Stimulated activated CD8-positive, alpha-beta memory T cell treated with anti-CD3 and anti-CD28 coated beads, Interleukin-15, amount 100 ng/mL, for 24 hours (primary cell): Measurements from ENCODE around the gene HLA-C.
"Not testable (repeated sequence)": the region's sequence is repeated elsewhere in the genome, so short reads cannot be mapped to it uniquely, and the experiment has no call there.

Source experiments
- DNase-seq: peaks from one replicate; pipeline ENCODE4 v3.0.0-alpha.2; 2020; ENCODE audit warnings: low read depth

The HLA-C gene

DNA sequence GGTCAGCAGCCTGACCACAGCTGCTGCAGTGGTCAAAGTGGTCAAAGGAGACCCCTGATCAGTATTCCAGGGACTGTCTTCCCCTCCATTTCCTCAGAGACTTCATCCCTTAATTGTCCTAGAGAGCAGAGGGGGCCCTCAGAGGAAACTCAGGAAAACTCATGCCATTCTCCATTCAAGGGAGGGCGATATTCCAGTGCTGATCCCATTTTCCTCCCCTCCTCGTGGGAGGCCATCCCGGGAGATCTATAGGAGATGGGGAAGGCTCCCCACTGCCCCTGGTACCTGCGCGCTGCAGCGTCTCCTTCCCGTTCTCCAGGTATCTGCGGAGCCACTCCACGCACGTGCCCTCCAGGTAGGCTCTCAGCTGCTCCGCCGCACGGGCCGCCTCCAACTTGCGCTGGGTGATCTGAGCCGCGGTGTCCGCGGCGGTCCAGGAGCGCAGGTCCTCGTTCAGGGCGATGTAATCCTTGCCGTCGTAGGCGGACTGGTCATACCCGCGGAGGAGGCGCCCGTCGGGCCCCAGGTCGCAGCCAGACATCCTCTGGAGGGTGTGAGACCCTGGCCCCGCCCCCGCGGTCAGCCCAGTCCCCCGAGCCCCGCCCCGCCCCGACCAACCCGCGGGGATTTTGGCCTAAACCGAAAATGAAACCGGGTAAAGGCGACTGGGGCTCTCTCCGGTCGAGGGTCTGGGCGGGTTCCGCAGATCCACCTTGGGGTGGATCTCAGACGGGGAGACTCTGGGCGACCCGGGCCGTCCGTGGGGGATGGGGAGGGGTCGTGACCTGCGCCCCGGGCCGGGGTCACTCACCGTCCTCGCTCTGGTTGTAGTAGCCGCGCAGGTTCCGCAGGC lies 878 bp downstream of the HLA-C start:
- DNase-seq = peak; percentile 48

DNA sequence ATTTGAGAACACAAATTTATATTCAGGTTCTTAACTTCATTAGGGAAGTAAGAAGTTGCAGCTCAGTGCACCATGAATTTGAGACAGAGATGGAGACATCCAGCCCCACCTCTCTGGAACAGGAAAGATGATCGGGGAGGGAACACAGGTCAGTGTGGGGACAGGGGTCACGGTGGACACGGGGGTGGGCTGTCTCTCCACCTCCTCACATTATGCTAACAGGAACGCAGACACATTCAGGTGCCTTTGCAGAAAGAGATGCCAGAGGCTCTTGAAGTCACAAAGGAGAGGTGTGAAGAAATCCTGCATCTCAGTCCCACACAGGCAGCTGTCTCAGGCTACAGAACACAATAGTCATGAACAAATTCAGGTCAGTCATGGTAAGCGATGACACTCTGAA lies 3.1 kb downstream of the HLA-C start:
- no peak for DNase-seq

DNA sequence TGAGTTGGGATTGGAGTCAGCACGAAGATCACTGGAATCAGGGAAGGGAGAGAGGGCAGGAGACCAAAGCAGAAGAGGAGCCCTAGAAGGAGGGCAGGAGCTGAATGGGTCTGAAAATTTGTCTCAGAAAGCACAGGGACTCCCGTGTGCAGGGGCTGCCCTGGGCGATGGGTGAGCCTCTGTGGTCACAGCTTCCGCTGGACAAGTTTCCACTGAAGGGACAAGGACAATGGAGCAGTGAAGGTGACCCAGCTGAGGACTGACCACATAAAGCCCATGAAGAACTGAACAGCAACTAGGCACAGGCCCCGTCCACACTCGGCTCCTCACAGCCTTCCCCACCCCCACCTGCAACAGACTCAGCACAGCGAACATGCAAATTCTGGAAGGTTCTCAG lies 3.5 kb downstream of the HLA-C start:
- DNase-seq = no peak

GRCh38 chr6:31267651-31268368 lies 4.1 kb downstream of the HLA-C start:
- no peak for DNase-seq

- no peak for DNase-seq
Observed at GRCh38 chr6:31266567-31267360, 5.1 kb downstream of the HLA-C start.

DNA sequence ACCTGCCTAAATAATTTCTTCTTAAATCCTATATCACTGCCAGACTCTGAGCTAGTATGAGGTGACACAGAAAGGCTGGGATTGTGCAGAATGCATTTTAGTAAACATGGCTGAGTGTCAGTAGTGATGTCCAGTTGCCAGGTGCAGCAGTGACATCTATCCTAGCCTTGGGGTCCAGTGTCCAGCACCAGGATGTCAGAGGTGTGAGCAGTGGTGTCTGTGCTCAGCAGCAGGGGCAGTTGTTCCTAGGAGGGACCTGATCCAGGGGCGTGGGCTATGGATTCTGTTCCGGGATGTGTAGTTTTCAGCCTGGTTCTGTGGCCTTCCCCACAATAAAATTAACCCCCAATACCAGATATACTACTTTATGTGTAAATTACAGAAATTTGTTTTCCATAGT lies 6.0 kb downstream of the HLA-C start:
- DNase-seq = no peak

- DNase-seq = not testable (repeated sequence)
Observed at GRCh38 chr6:31263346-31263933, 8.5 kb downstream of the HLA-C start.

GRCh38 chr6:31259995-31260394 lies 11.9 kb downstream of the HLA-C start:
- DNase-seq = not testable (repeated sequence)

DNA sequence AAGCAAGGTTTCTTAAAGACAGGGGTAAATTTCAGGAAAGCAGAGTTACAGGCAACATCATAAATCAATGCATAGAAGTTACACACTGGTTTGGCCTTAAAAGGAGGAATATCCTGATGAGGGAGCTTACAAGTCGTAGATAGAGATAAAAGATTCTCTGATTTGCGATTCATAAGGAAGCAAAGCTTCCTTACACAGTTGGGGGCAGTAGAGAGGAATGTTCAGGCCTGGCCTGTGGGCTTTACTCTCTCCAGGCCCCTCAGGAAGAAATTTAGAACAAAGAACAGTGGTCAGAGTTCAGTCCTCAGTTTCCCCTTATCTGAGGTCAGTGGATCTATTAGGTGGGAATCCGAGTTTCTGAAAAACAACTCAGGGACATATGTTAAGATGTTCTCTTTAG lies 19.3 kb downstream of the HLA-C start:
- no peak for DNase-seq

DNA sequence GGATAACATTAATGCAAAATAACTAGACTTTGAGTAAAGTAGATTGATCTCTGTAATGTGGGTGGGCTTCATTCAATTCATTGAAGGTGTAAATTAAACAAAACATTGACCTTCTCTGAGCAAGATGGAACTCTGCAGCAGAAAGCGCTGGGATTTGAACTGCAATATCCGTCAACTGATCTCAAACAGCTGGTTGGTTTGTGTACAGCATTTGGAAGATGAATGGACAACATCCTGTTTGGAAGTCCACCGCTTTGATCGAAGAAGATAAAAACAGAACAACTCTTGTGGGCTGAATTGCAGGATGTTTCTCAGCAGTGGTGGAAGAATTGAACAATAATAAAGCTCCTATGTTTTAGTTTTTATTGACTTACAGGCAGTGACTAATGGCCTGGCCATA lies 20.6 kb downstream of the HLA-C start:
- no peak for DNase-seq

- DNase-seq = no peak
Observed at GRCh38 chr6:31249184-31249583, 22.7 kb downstream of the HLA-C start.

DNA sequence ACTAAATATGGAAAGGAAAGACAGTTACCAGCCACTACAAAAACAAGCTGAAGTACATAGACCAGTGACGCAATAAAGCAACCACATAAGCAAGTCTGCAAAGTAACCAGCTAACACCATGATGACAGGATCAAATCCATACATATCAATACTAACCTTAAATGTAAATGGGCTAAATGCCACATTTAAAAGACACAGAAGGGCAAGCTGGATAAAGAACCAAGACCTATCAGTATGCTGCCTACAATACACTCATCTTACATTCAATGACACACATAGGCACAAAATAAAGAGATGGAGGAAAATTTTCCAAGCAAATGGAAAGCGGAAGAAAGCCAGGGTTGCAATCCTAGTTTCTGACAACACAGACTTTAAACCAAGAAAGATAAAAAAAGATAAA lies 24.1 kb downstream of the HLA-C start:
- no peak for DNase-seq

GRCh38 chr6:31246051-31246521 lies 25.8 kb downstream of the HLA-C start:
- DNase-seq = no peak

GRCh38 chr6:31243508-31243907 lies 28.4 kb downstream of the HLA-C start:
- no peak for DNase-seq

DNA sequence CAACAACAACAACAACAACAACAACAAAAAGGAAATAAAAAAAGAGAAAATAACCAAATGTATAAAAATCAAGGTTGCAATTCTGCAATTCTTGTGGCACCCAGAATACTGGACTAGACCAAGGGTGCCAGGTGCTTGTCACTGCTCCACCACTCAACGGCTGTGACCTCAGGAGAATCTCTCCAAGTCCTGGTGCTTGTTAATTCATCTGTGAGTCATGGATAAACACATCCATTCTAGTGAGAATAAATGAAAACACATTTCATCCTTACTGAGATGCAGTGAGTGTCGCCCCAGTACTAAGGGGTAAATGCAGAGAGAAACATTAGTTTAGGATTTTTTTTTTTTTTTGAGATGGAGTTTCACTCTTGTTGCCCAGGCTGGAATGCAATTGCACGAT lies 32.0 kb downstream of the HLA-C start:
- DNase-seq = no peak

DNA sequence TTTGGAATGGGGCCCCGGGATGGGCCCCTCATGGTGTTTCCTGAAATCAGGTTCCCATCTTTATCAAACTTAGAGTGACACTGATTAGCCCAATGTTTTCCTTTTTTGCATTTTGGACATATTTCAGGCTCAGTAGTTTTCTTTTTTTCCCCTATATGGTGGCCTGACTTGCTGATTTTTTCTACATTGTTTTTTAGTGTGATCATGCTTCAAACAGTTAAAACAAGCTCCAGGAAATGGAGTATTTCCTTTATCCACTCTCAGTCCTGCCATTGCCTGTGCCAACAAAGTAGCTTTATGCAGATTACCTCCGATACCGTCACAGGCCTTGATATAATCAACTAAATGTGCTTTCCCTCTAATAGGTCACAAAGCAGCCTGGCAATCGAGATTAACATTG lies 37.8 kb downstream of the HLA-C start:
- not testable (repeated sequence) for DNase-seq

GRCh38 chr6:31228476-31228875 lies 43.4 kb downstream of the HLA-C start:
- DNase-seq = no peak

- no peak for DNase-seq
Observed at GRCh38 chr6:31227143-31227542, 44.7 kb downstream of the HLA-C start.

DNA sequence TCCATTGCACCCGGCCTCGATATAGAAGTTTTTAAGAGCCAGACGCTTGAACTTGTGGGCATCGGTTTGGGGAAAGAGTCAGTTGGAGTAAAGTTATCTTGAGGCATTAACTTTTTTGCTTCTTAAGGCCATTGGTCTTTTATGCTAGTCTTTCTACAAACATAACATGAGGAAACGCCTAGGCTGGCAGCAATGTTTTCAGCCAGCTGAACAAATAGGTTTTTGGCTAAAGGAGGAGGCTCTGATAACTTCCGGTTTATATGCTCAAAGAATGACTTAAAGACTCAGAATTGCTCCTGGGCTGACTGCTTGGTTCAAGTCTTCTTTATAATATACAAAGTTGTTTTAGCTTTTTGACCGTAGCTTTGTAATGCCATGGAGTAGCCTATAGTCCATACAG lies 46.2 kb downstream of the HLA-C start:
- DNase-seq = no peak

GRCh38 chr6:31222496-31222895 lies 49.4 kb downstream of the HLA-C start:
- DNase-seq = no peak
